ENCODE data around the gene GCFC2. TPM values are rescaled to one million over a fixed set of nuclear protein-coding genes. Genes with fewer than 3 reads are reported as not detected.

The GCFC2 gene
- total RNA-seq, 1 experiment from 2014 or later: 18.3 TPM

GRCh38 chr2:75616406-75616805 is 94.3 kb downstream of the GCFC2 start:
- no peak overlapping the region for H2BK5ac ChIP-seq (ENCODE audit: insufficient read length, low read length)
- H2AFZ ChIP-seq (ENCODE audit: low read length): no peak overlapping the region
- no peak overlapping the region for H4K5ac ChIP-seq (ENCODE audit: insufficient read length, low read depth, low read length)
- no peak overlapping the region for H2BK120ac ChIP-seq (ENCODE audit: low read depth, low read length, poor library complexity, severe bottlenecking)
- H3K56ac ChIP-seq (ENCODE audit: insufficient read length, low read depth, low read length): no peak overlapping the region
- no peak for TF ChIP-seq CTCF (conservative IDR thresholded peaks at IDR 0.05)
- H3K4me1 ChIP-seq (ENCODE audit: insufficient read depth, low read length): no peaks in the 10 kb centered on the region
- no peaks in the 10 kb centered on the region for H3K23me2 ChIP-seq (ENCODE audit: insufficient read length, low read depth, low read length, poor library complexity, severe bottlenecking)
- no peak overlapping the region for H3T11ph ChIP-seq (ENCODE audit: low read length)
- H3K18ac ChIP-seq (ENCODE audit: insufficient read length, low read depth, low read length): no peak overlapping the region
- no peak overlapping the region for H3K23ac ChIP-seq (ENCODE audit: insufficient read length, low read depth, low read length)
- no peak overlapping the region for H2BK20ac ChIP-seq (ENCODE audit: low read depth, low read length, poor library complexity, severe bottlenecking)
- 0 out of 4 replicates have a peak, but pooled peaks cover 0 to 4% of the 10 kb centered on the region in 2 experiments for H3K4me1 Mint-ChIP-seq
- no peaks in the 10 kb centered on the region; a peak in 1 of 7 replicates for H3K36me3 Mint-ChIP-seq (ENCODE audit: insufficient read depth in 1 of 3, low read depth in 3 of 3)
- H4K91ac ChIP-seq (ENCODE audit: insufficient read length, low read depth, low read length): no peak overlapping the region
- no peak overlapping the region for H3K4ac ChIP-seq (ENCODE audit: low read depth, low read length)
- no peak overlapping the region for H3K4me2 ChIP-seq (ENCODE audit: insufficient read depth, insufficient read length, low read length)
- H3K79me2 ChIP-seq (ENCODE audit: insufficient read depth, low read length): no peaks in the 10 kb centered on the region
- H4K20me1 ChIP-seq (ENCODE audit: control insufficient read depth, insufficient read depth, insufficient read length): no peaks in the 10 kb centered on the region
- no peaks in the 10 kb centered on the region for H3K9me3 ChIP-seq (ENCODE audit: control insufficient read depth, low read depth, low read length)
- no peak overlapping the region for H2AK5ac ChIP-seq (ENCODE audit: insufficient read length, low read length)
- no peak for DNase-seq
- no peak overlapping the region for H3K27ac Mint-ChIP-seq
- H3K27ac ChIP-seq (ENCODE audit: insufficient read length, low read depth, low read length): no peak overlapping the region
- no peak overlapping the region for H4K8ac ChIP-seq (replicated peaks; ENCODE audit: insufficient read length, low read depth, low read length)
- H3K27me3 ChIP-seq (ENCODE audit: insufficient read depth, low read length): no peaks in the 10 kb centered on the region
- no CpG with 5 or more reads among the region's 4 CpGs for WGBS (ENCODE audit: extremely low coverage, insufficient read length, low lambda C conversion rate)
- H3K9ac ChIP-seq (ENCODE audit: extremely low read depth, insufficient read length, low read length): no peak overlapping the region
- no peak overlapping the region for H3K4me3 Mint-ChIP-seq
- H3K79me1 ChIP-seq (ENCODE audit: insufficient read depth, low read depth, low read length, poor library complexity, severe bottlenecking): no peaks in the 10 kb centered on the region
- H3K27me3 Mint-ChIP-seq (ENCODE audit: low read depth): peaks cover 14% of the 10 kb centered on the region
- H2BK15ac ChIP-seq (ENCODE audit: low read depth, low read length): no peak overlapping the region
- no peak overlapping the region for H2BK12ac ChIP-seq (ENCODE audit: insufficient read length, low read depth, low read length)
- H3K9me3 Mint-ChIP-seq: peaks cover 3 to 8% of the 10 kb centered on the region in 2 experiments; a peak in 3 of 5 replicates
- no peak overlapping the region for H3K14ac ChIP-seq (ENCODE audit: insufficient read depth, low read length)
